CD14-positive monocyte (primary cell): ENCODE data around the gene BMPER. TPM values are rescaled to one million over a fixed set of nuclear protein-coding genes. Genes with fewer than 3 reads are reported as not detected.

Experiments used
- DNase-seq, 3 donors: peaks; one replicate each; pipeline ENCODE4 v3.0.0-alpha.2; 2011 to 2022
- H2AFZ ChIP-seq: 2 replicates; pipeline ENCODE4 v1.6.0; 2012; ENCODE audit warnings: mild to moderate bottlenecking, low read depth, low read length, inconsistent platforms; ENCODE audit not compliant: insufficient read depth, poor library complexity, severe bottlenecking
- H3K27ac ChIP-seq, 2 donors: 1 replicate in 1 of 2; 2 replicates in 1 of 2; pipeline ENCODE4 v1.5.1; 2012 to 2013; ENCODE audit warnings: low read length in 2 of 2, control low read depth in 1 of 2, inconsistent platforms in 1 of 2, low read depth in 1 of 2, mild to moderate bottlenecking in 1 of 2
- H3K27me3 ChIP-seq, 2 donors: one replicate each; pipeline versions ENCODE4 v1.6.0 to v1.6.1; 2011 to 2013; ENCODE audit warnings: low read length in 2 of 2; ENCODE audit not compliant: control insufficient read depth in 2 of 2, insufficient read depth in 2 of 2
- H3K36me3 ChIP-seq, 2 donors: replicated peaks in 1 of 2; 1 replicate in 1 of 2; 2 replicates in 1 of 2; pipeline versions ENCODE4 v1.5.1 to v1.6.1; 2012 to 2013; ENCODE audit warnings: low read length in 2 of 2, control low read depth in 1 of 2, inconsistent platforms in 1 of 2, mild to moderate bottlenecking in 1 of 2; ENCODE audit not compliant: insufficient read depth in 2 of 2, control insufficient read depth in 1 of 2
- H3K4me1 ChIP-seq, 2 donors: 1 replicate in 1 of 2; 2 replicates in 1 of 2; pipeline versions ENCODE4 v1.5.1 to v1.6.1; 2012 to 2013; ENCODE audit warnings: low read length in 2 of 2, control low read depth in 1 of 2, inconsistent platforms in 1 of 2, mild to moderate bottlenecking in 1 of 2, moderate library complexity in 1 of 2; ENCODE audit not compliant: insufficient read depth in 2 of 2, control insufficient read depth in 1 of 2
- H3K4me2 ChIP-seq: replicated peaks from 2 replicates; pipeline ENCODE3; 2012; ENCODE audit warnings: low read length, moderate library complexity, mild to moderate bottlenecking; ENCODE audit not compliant: poor library complexity, severe bottlenecking; ENCODE audit errors: extremely low read depth
- H3K4me3 ChIP-seq, 3 experiments: fragments of 200-600 bp in 1 of 3; sonication (generic) in 1 of 3; replicated peaks in 1 of 3; 1 replicate in 2 of 3; 2 replicates in 1 of 3; pipeline ENCODE4 v1.5.1; 2011 to 2013; ENCODE audit warnings: low read length in 3 of 3, mild to moderate bottlenecking in 3 of 3, control low read depth in 2 of 3, low read depth in 2 of 3, inconsistent platforms in 1 of 3, moderate library complexity in 1 of 3
- H3K79me2 ChIP-seq: 2 replicates; pipeline ENCODE4 v1.6.0; 2012; ENCODE audit warnings: mild to moderate bottlenecking, control low read depth, inconsistent platforms, low read length, moderate library complexity; ENCODE audit not compliant: insufficient read depth
- H3K9ac ChIP-seq: 2 replicates; pipeline ENCODE4 v1.6.0; 2017; ENCODE audit warnings: low read length, mild to moderate bottlenecking; ENCODE audit not compliant: insufficient read depth, poor library complexity, severe bottlenecking
- H3K9me3 ChIP-seq, 2 donors: replicated peaks in 1 of 2; 1 replicate in 1 of 2; 2 replicates in 1 of 2; pipeline versions ENCODE4 v1.5.1 to v1.6.1; 2012 to 2013; ENCODE audit warnings: low read length in 2 of 2, control low read depth in 1 of 2; ENCODE audit not compliant: control insufficient read depth in 1 of 2, insufficient read depth in 1 of 2
- H4K20me1 ChIP-seq: 2 replicates; pipeline ENCODE4 v1.6.0; 2012; ENCODE audit warnings: mild to moderate bottlenecking, low read length, control low read depth, moderate library complexity; ENCODE audit not compliant: insufficient read depth
- H3K27ac Mint-ChIP-seq, 7 donors: one replicate each; pipeline ENCODE4 v1.8.0; 2020; ENCODE audit warnings: mild to moderate bottlenecking in 7 of 7, mixed read lengths in 7 of 7, moderate library complexity in 6 of 7, inconsistent platforms in 2 of 7
- H3K27me3 Mint-ChIP-seq, 3 donors: one replicate each; pipeline ENCODE4 v1.8.0; 2021 to 2022; ENCODE audit warnings: low read depth in 3 of 3, mild to moderate bottlenecking in 3 of 3, mixed read lengths in 3 of 3, moderate library complexity in 3 of 3, inconsistent platforms in 1 of 3
- H3K36me3 Mint-ChIP-seq, 2 donors: one replicate each; pipeline ENCODE4 v1.8.0; 2020; ENCODE audit warnings: mixed read lengths in 2 of 2, inconsistent platforms in 1 of 2, mild to moderate bottlenecking in 1 of 2
- H3K4me1 Mint-ChIP-seq: one replicate; pipeline ENCODE4 v1.8.0; 2020; ENCODE audit warnings: mild to moderate bottlenecking, mixed read lengths
- H3K4me3 Mint-ChIP-seq, 2 donors: one replicate each; pipeline ENCODE4 v1.8.0; 2020; ENCODE audit warnings: mild to moderate bottlenecking in 2 of 2, mixed read lengths in 2 of 2, moderate library complexity in 1 of 2
- H3K9me3 Mint-ChIP-seq, 7 donors: one replicate each; pipeline ENCODE4 v1.8.0; 2020 to 2022; ENCODE audit warnings: mixed read lengths in 7 of 7, mild to moderate bottlenecking in 6 of 7, moderate library complexity in 6 of 7, inconsistent platforms in 2 of 7
- WGBS: methylation state at CpG from one replicate; pipeline ENCODE4 v1.1.5; 2013; ENCODE audit warnings: missing lambda C conversion rate; ENCODE audit not compliant: insufficient coverage; 5-methylcytosine and 5-hydroxymethylcytosine counted together
- intact Hi-C, 2 donors: fragments of 100-400 bp; cut with micrococcal nuclease; formaldehyde crosslinking; loops; one replicate each; pipeline versions ENCODE4 v1.15.0 to v1.15.1; 2023
- polyA plus RNA-seq, 3 donors: library from polyadenylated mRNA; depleted of rRNA in 1 of 3; unstranded in 2 of 3; stranded (reverse) in 1 of 3; fragments of 300-500 nt in 2 of 3; fragments of >200 nt in 1 of 3; fragmentation: Illumina TruSeq in 2 of 3; gene quantifications; 1 replicate in 2 of 3; 2 replicates in 1 of 3; pipeline ENCODE4 v1.2.3, GENCODE V29; 2012 to 2021
- TF ChIP-seq, protein P1 (sequence below): fragments of 200-600 bp; IDR thresholded peaks from one replicate; pipeline ENCODE4 v1.8.0; 2022; ENCODE audit warnings: antibody characterized with exemption, mild to moderate bottlenecking

The BMPER gene
- polyA plus RNA-seq, 3 donors, result not detected

DNA sequence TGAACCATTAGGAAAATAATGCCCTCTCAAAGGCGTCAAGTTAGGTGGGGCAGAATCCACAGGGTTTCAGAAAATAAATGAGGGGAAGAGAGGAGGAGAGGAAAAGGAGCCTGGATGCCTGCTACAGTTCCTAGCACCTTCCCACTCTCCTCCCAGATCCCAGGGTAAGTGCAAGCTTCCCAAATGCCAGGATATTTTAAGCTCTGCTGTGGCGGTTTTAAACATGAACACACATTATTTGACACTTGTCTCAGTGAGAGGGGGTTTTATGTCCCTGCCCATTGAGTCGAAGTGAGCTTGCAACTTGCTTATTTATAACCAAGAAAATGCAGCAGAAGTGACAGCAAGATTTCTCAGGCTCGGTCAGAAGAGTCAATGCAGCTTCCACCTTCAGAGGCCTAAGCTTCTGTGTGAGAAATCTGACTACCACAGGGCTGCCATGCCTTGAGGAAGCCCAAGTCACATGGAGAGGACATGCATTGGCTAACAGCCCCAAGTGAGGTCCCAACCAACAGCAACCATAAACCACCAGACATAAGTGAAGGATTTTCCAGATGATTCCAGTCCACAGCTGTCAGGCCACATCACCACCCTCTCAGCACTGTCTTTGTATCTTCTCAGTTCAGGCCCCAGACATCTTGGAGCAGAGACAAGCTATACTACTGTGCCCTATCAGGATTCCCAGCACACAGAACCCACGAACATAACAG is 17.9 kb upstream of the BMPER start:
- Histone ChIP-seq H3K4me1 (no peaks in the 10 kb centered on the region), H3K4me2 (no peak overlapping the region), H3K79me2 (no peaks in the 10 kb centered on the region), H3K36me3 (no peaks in the 10 kb centered on the region), H4K20me1 (no peaks in the 10 kb centered on the region), H3K27me3 (no peaks in the 10 kb centered on the region), H3K9ac (no peak overlapping the region), H2AFZ (no peak overlapping the region), H3K27ac (no peak overlapping the region), H3K4me3 (no peak overlapping the region), H3K9me3 (no peaks in the 10 kb centered on the region)
- DNase-seq, result no peak
- intact Hi-C loops, result no loop called here
- Mint-ChIP-seq H3K4me1 (no peaks in the 10 kb centered on the region), H3K4me3 (no peak overlapping the region), H3K27me3 (peaks cover 2 to 8% (median 4%) of the 10 kb centered on the region in 3 donors), H3K36me3 (no peaks in the 10 kb centered on the region), H3K9me3 (peaks cover 0 to 3% (median 0%) of the 10 kb centered on the region in 7 donors), H3K27ac (no peak overlapping the region)
- 91% methylated on average over 3 of the region's 5 CpGs for whole genome bisulfite sequencing
- TF ChIP-seq, protein P1, sequence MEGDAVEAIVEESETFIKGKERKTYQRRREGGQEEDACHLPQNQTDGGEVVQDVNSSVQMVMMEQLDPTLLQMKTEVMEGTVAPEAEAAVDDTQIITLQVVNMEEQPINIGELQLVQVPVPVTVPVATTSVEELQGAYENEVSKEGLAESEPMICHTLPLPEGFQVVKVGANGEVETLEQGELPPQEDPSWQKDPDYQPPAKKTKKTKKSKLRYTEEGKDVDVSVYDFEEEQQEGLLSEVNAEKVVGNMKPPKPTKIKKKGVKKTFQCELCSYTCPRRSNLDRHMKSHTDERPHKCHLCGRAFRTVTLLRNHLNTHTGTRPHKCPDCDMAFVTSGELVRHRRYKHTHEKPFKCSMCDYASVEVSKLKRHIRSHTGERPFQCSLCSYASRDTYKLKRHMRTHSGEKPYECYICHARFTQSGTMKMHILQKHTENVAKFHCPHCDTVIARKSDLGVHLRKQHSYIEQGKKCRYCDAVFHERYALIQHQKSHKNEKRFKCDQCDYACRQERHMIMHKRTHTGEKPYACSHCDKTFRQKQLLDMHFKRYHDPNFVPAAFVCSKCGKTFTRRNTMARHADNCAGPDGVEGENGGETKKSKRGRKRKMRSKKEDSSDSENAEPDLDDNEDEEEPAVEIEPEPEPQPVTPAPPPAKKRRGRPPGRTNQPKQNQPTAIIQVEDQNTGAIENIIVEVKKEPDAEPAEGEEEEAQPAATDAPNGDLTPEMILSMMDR, result no peak

DNA sequence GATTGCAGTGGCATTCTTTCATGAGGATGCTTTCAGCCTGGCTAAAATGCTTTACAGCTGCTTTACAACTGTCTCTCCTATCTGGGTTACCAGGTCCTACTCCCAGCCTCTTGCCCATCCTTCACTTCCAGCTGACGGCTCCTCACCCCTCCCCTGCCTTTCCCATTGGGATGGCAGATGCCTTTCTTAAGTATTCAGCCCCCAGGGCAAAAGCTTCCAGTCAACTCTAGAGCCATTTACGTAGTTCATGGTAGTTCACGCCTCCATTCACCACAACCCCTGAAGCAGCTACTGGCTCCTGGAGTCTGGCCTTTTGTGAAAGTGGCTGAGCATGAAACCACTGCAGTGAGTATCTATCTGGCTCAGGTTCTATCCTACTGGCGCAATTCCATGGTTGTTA is 17.2 kb upstream of the BMPER start:
- Mint-ChIP-seq H3K4me3 (no peak overlapping the region), H3K4me1 (no peaks in the 10 kb centered on the region), H3K27me3 (peaks cover 4 to 8% (median 4%) of the 10 kb centered on the region in 3 donors), H3K27ac (no peak overlapping the region), H3K36me3 (no peaks in the 10 kb centered on the region), H3K9me3 (peaks cover 0 to 3% (median 0%) of the 10 kb centered on the region in 7 donors)
- Histone ChIP-seq H4K20me1 (no peaks in the 10 kb centered on the region), H3K4me1 (no peaks in the 10 kb centered on the region), H3K27ac (no peak overlapping the region), H3K27me3 (no peaks in the 10 kb centered on the region), H3K9me3 (no peaks in the 10 kb centered on the region), H3K4me3 (no peak overlapping the region), H2AFZ (no peak overlapping the region), H3K79me2 (no peaks in the 10 kb centered on the region), H3K36me3 (no peaks in the 10 kb centered on the region), H3K9ac (no peak overlapping the region), H3K4me2 (no peak overlapping the region)
- WGBS, result 80% methylated on average over 1 of the region's 4 CpGs
- TF ChIP-seq, protein P1, result no peak
- no peak for DNase-seq
- intact Hi-C loops, result no loop called here
